HepG2 (cell line): ENCODE data around the gene SLFN12L. TPM values are rescaled to one million over a fixed set of nuclear protein-coding genes. Genes with fewer than 3 reads are reported as not detected.
A peak's percentile ranks its signal among the peaks of the same experiment; 100 is the strongest.

Source experiments
- ATAC-seq: fragments of 200-7000 bp; cut with Tn5 transposase; 3 replicates; pipeline ENCODE4 v1.9.1; 2020; ENCODE audit warnings: mild to moderate bottlenecking, moderate library complexity
- BruUV-seq: library from RNA; stranded (reverse); fragments of 400-500 nt; replicated peaks from 2 replicates; lab custom pipeline; 2021; lab: Mats Ljungman, UMichigan
- CTCF ChIA-PET: fragments of 300-600 bp; formaldehyde crosslinking; extraction: SDS; loops from one replicate; lab custom pipeline; 2021; ENCODE audit warnings: low total read pairs, inconsistent platforms, low intra/inter-chr PET ratio; lab: Yijun Ruan, JAX
- POLR2A ChIA-PET: fragments of 350-600 bp; sonication (Branson Sonifier 250); formaldehyde crosslinking; loops from one replicate; lab custom pipeline; 2020; ENCODE audit warnings: antibody characterized with exemption, inconsistent platforms; lab: Yijun Ruan, JAX
- DNase-seq: peaks from one replicate; pipeline ENCODE4 v3.0.0-alpha.2; 2015; ENCODE audit warnings: low spot score
- FAIRE-seq: peaks from 3 replicates; lab custom pipeline; 2011; peaks lifted over from hg19 to GRCh38; lab: Jason Lieb, UNC
- H2AFZ ChIP-seq: one replicate; pipeline ENCODE4 v1.6.1; 2011; ENCODE audit warnings: low read length, inconsistent platforms
- H3K27ac ChIP-seq: fragments of 300-600 bp; 3 replicates; pipeline ENCODE4 v1.8.0; 2011; ENCODE audit warnings: mixed run types, mild to moderate bottlenecking, mixed read lengths, low read length, inconsistent platforms; ENCODE audit not compliant: insufficient read depth; ENCODE audit errors: extremely low read length
- H3K27me3 ChIP-seq, 2 experiments: fragments of 200-600 bp in 1 of 2; 2 replicates in 1 of 2; 3 replicates in 1 of 2; pipeline versions ENCODE4 v1.6.0 to v1.8.0; 2011; ENCODE audit warnings: low read length in 2 of 2, mild to moderate bottlenecking in 2 of 2, moderate library complexity in 2 of 2, inconsistent platforms in 1 of 2; ENCODE audit not compliant: insufficient read depth in 2 of 2, control insufficient read depth in 1 of 2
- H3K36me3 ChIP-seq, 2 experiments: fragments of 200-600 bp in 1 of 2; replicated peaks in 1 of 2; 2 replicates in 1 of 2; 3 replicates in 1 of 2; pipeline versions ENCODE4 v1.5.1 to v1.8.0; 2011; ENCODE audit warnings: low read length in 2 of 2, inconsistent platforms in 1 of 2; ENCODE audit not compliant: insufficient read depth in 2 of 2, control insufficient read depth in 1 of 2
- H3K4me1 ChIP-seq: 2 replicates; pipeline ENCODE4 v1.5.1; 2012; ENCODE audit warnings: low read length, inconsistent platforms; ENCODE audit not compliant: insufficient read depth
- H3K4me2 ChIP-seq: 2 replicates; pipeline ENCODE4 v1.6.0; 2011; ENCODE audit warnings: low read depth, low read length, inconsistent platforms
- H3K4me3 ChIP-seq, 3 experiments: fragments of 200-600 bp in 1 of 3; sonication (generic), shearing (Covaris generic) in 1 of 3; replicated peaks in 1 of 3; 2 replicates each; pipeline ENCODE4 v1.5.1; 2011 to 2016; ENCODE audit warnings: low read length in 3 of 3, inconsistent platforms in 2 of 3, low read depth in 2 of 3, mild to moderate bottlenecking in 2 of 3, control low read depth in 1 of 3, mixed read lengths in 1 of 3; ENCODE audit not compliant: insufficient read depth in 1 of 3
- H3K79me2 ChIP-seq: one replicate; pipeline ENCODE4 v1.6.1; 2011; ENCODE audit warnings: low read length, inconsistent platforms; ENCODE audit not compliant: insufficient read depth
- H3K9ac ChIP-seq: 2 replicates; pipeline ENCODE4 v1.6.0; 2011; ENCODE audit warnings: mild to moderate bottlenecking, low read depth, low read length, inconsistent platforms; ENCODE audit not compliant: insufficient read depth
- H3K9me3 ChIP-seq: 2 replicates; pipeline ENCODE4 v1.5.1; 2012; ENCODE audit warnings: mild to moderate bottlenecking, low read length
- H4K20me1 ChIP-seq: 2 replicates; pipeline ENCODE4 v1.6.0; 2011; ENCODE audit warnings: inconsistent platforms, mild to moderate bottlenecking, low read length, moderate library complexity; ENCODE audit not compliant: insufficient read depth
- JUND ChIP-seq: sonication (generic); formaldehyde crosslinking; IDR thresholded peaks from 2 replicates; pipeline ENCODE4 v1.8.0; 2022; ENCODE audit warnings: mild to moderate bottlenecking, missing genetic modification reagents
- KDM6A ChIP-seq: IDR thresholded peaks from 2 replicates; pipeline ENCODE4 v1.6.1; 2016; ENCODE audit warnings: low read depth
- KLF16 ChIP-seq, 2 experiments: sonication (generic) in 1 of 2; formaldehyde crosslinking in 1 of 2; IDR thresholded peaks; 2 replicates each; pipeline versions ENCODE4 v1.6.1 to v1.8.0; 2016 to 2023; ENCODE audit warnings: missing genetic modification reagents in 2 of 2, missing compliant biosample characterization in 1 of 2
- MAFF ChIP-seq: IDR thresholded peaks from 2 replicates; pipeline ENCODE4 v1.6.1; 2011; ENCODE audit warnings: low read depth, low read length, improper control_type of control experiment
- MAFK ChIP-seq, 2 experiments: IDR thresholded peaks in 1 of 2; conservative IDR thresholded peaks in 1 of 2; 2 replicates each; pipeline ENCODE4 v1.6.1; 2011; ENCODE audit warnings: improper control_type of control experiment in 2 of 2, low read length in 2 of 2
- PTBP1 ChIP-seq: fragments of 200-400 bp; formaldehyde crosslinking; IDR thresholded peaks from 2 replicates; pipeline ENCODE4 v1.6.1; 2018; ENCODE audit warnings: low read length, low read depth; ENCODE audit not compliant: poor library complexity, severe bottlenecking
- ZBTB34 ChIP-seq: sonication (generic); formaldehyde crosslinking; IDR thresholded peaks from 2 replicates; pipeline ENCODE4 v1.8.0; 2022; ENCODE audit warnings: mild to moderate bottlenecking, missing genetic modification reagents
- ZFP90 ChIP-seq: sonication (generic); formaldehyde crosslinking; IDR thresholded peaks from 2 replicates; pipeline ENCODE4 v1.8.0; 2022; ENCODE audit warnings: missing genetic modification reagents, mild to moderate bottlenecking, inconsistent platforms, borderline replicate concordance
- ZNF510 ChIP-seq: sonication (generic); formaldehyde crosslinking; IDR thresholded peaks from 2 replicates; pipeline ENCODE4 v1.4.0; 2020; ENCODE audit warnings: low read depth, mild to moderate bottlenecking, missing genetic modification reagents
- ZNF644 ChIP-seq: IDR thresholded peaks from 2 replicates; pipeline ENCODE4 v1.6.1; 2016; ENCODE audit warnings: low read depth
- ZNF713 ChIP-seq: sonication (generic); formaldehyde crosslinking; IDR thresholded peaks from 2 replicates; pipeline ENCODE4 v1.4.0; 2020; ENCODE audit warnings: mild to moderate bottlenecking, missing genetic modification reagents
- ZNF879 ChIP-seq: sonication (generic); formaldehyde crosslinking; IDR thresholded peaks from 2 replicates; pipeline ENCODE4 v1.8.1; 2023; ENCODE audit warnings: missing genetic modification reagents
- in situ Hi-C: cut with HindIII; loops from 2 replicates; pipeline ENCODE4 v1.10.0; 2017; ENCODE audit warnings: low pct_unique_long_range_greater_than_20kb; ENCODE audit not compliant: extremely low pct_ligation_motif_present
- intact Hi-C: fragments of 100-400 bp; cut with micrococcal nuclease; formaldehyde crosslinking; loops from one replicate; pipeline ENCODE4 v1.10.0; 2022; ENCODE audit not compliant: unreplicated experiment
- polyA plus RNA-seq, 8 experiments: library from polyadenylated mRNA; depleted of rRNA in 3 of 8; stranded (reverse) in 7 of 8; unstranded in 1 of 8; fragments of >200 nt; fragmentation: Illumina TruSeq in 4 of 8; extraction: Trizol in 4 of 8; gene quantifications; 2 replicates each; pipeline versions ENCODE4 v1.2.1 to v1.2.3, GENCODE V29; 2011 to 2016; ENCODE audit warnings: low read depth in 4 of 8, missing spikeins in 1 of 8, mixed read lengths in 1 of 8; ENCODE audit not compliant: insufficient read depth in 1 of 8
- total RNA-seq, 5 experiments: library from RNA; depleted of rRNA; stranded (reverse); fragments of >200 nt; fragmentation: Illumina TruSeq; extraction: Trizol; gene quantifications; 2 replicates each; pipeline ENCODE4 v1.2.3, GENCODE V29; 2016; ENCODE audit warnings: low read depth in 1 of 5
- TF ChIP-seq, protein P1 (sequence below), 2 experiments: sonication (generic) in 1 of 2; formaldehyde crosslinking in 1 of 2; IDR thresholded peaks; 2 replicates each; pipeline versions ENCODE4 v1.4.0 to v1.6.1; 2018 to 2020; ENCODE audit warnings: missing genetic modification reagents in 2 of 2, borderline replicate concordance in 1 of 2, low read depth in 1 of 2, mild to moderate bottlenecking in 1 of 2, missing biosample characterization in 1 of 2
- TF ChIP-seq, protein P2 (sequence below), 2 experiments: sonication (generic) in 1 of 2; formaldehyde crosslinking in 1 of 2; IDR thresholded peaks; 2 replicates each; pipeline versions ENCODE4 v1.5.1 to v1.6.1; 2011 to 2020; ENCODE audit warnings: borderline replicate concordance in 1 of 2, low read depth in 1 of 2, low read length in 1 of 2, mild to moderate bottlenecking in 1 of 2, missing genetic modification reagents in 1 of 2, moderate library complexity in 1 of 2

SLFN12L gene
- total and polyA plus RNA-seq, 2 of the 13 experiments (the other 11 are each of a cell fraction or from before 2014, with no cell fraction given) = not detected

DNA sequence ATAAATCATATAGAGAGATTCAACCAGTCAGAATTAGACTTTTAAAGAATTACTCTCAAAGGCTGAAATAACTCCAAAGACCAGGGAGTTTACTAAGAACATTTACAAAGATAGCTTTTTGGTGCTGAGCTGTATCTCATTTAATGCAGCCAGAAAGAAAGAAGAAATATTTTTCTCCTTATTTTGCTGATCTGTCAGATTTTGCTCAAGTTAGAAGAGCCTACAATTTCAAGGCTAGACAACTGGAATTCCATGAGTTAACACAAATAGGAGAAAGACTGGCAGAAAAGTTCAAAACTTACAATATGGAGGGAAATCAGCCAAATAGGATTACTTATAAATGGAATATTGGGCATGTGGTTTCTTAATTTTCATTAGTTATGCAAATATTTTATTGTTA, 99.0 kb downstream of the SLFN12L start:
- ChIA-PET CTCF (no interaction called here), POLR2A (no interaction called here)
- DNase-seq (no peak), FAIRE-seq (no peak), ATAC-seq (no peak)
- Histone ChIP-seq H3K27ac (no peak overlapping the region), H3K27me3 (peaks cover 0 to 6% of the 10 kb centered on the region in 2 experiments; a peak in 2 of 5 replicates), H3K9me3 (no peaks in the 10 kb centered on the region), H3K4me2 (no peak overlapping the region), H2AFZ (no peak overlapping the region), H4K20me1 (no peaks in the 10 kb centered on the region), H3K9ac (no peak overlapping the region), H3K36me3 (no peaks in the 10 kb centered on the region), H3K79me2 (no peaks in the 10 kb centered on the region), H3K4me1 (peaks cover 6% of the 10 kb centered on the region; the same call in 1 of the 2 replicates), H3K4me3 (no peak overlapping the region)
- intact Hi-C loops (no loop called here), in situ Hi-C loops (no loop called here)
- no TSS peak for BruUV-seq
- TF ChIP-seq MAFF = peak; percentile 79
- no peak for TF ChIP-seq ZBTB34
- no peak for TF ChIP-seq KLF16 (CRISPR knock-in tag; IDR thresholded peaks at IDR 0.05)
- TF ChIP-seq JUND (CRISPR knock-in tag) = no peak
- TF ChIP-seq ZNF510 (CRISPR knock-in tag) = no peak
- TF ChIP-seq PTBP1 = no peak
- TF ChIP-seq, protein P1, sequence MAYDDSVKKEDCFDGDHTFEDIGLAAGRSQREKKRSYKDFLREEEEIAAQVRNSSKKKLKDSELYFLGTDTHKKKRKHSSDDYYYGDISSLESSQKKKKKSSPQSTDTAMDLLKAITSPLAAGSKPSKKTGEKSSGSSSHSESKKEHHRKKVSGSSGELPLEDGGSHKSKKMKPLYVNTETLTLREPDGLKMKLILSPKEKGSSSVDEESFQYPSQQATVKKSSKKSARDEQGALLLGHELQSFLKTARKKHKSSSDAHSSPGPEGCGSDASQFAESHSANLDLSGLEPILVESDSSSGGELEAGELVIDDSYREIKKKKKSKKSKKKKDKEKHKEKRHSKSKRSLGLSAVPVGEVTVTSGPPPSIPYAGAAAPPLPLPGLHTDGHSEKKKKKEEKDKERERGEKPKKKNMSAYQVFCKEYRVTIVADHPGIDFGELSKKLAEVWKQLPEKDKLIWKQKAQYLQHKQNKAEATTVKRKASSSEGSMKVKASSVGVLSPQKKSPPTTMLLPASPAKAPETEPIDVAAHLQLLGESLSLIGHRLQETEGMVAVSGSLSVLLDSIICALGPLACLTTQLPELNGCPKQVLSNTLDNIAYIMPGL (CRISPR knock-in tag; IDR thresholded peaks at IDR 0.05; ENCODE audit: borderline replicate concordance in 1 of 2, low read depth in 1 of 2) = no peak
- TF ChIP-seq MAFK (conservative IDR thresholded peaks at IDR 0.05 in 1 of 2, IDR thresholded peaks at IDR 0.05 in 1 of 2; ENCODE audit: low read length in 2 of 2) = peak; percentile 73 to 86
- TF ChIP-seq, protein P2, sequence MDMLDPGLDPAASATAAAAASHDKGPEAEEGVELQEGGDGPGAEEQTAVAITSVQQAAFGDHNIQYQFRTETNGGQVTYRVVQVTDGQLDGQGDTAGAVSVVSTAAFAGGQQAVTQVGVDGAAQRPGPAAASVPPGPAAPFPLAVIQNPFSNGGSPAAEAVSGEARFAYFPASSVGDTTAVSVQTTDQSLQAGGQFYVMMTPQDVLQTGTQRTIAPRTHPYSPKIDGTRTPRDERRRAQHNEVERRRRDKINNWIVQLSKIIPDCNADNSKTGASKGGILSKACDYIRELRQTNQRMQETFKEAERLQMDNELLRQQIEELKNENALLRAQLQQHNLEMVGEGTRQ (IDR thresholded peaks at IDR 0.05; ENCODE audit: low read depth, low read length) = no peak
- TF ChIP-seq, protein P2 (CRISPR knock-in tag; IDR thresholded peaks at IDR 0.05; ENCODE audit: borderline replicate concordance) = no peak
- no peak for TF ChIP-seq ZFP90 (CRISPR knock-in tag)
- no peak for TF ChIP-seq ZNF644 (CRISPR knock-in tag)
- TF ChIP-seq ZNF879 (CRISPR knock-in tag) = no peak
- TF ChIP-seq ZNF713 (CRISPR knock-in tag) = no peak
- TF ChIP-seq KDM6A (CRISPR knock-in tag) = no peak
